ENCODE results near the gene NBPF19. TPM values are rescaled to one million over a fixed set of nuclear protein-coding genes. Genes with fewer than 3 reads are reported as not detected.
"Not testable (repeated sequence)": the region's sequence is repeated elsewhere in the genome, so short reads cannot be mapped to it uniquely, and the experiment has no call there.

Gene NBPF19
- total RNA-seq (2014; rRNA removed; shearing (Covaris generic)), result 5.7 and 7.9 TPM in 2 replicates
- polyA plus RNA-seq (2014; cell fraction: nucleus; rRNA removed), result 10.6 and 14.4 TPM in 2 replicates

- not testable (repeated sequence) for DNase-seq (ENCODE audit: extremely low read depth, low read depth)
Measured at GRCh38 chr1:149474745-149475144, at the start of gene NBPF19. Gene NBPF19, plus strand, starts transcription at chr1:149475045. Its CDS starts 888 bp downstream, at chr1:149475933.

GRCh38 chr1:149428317-149428716, 46.5 kb upstream of the NBPF19 start:
- DNase-seq (ENCODE audit: extremely low read depth, low read depth), result not testable (repeated sequence)

- DNase-seq (ENCODE audit: extremely low read depth, low read depth), result not testable (repeated sequence)
Measured at GRCh38 chr1:149445451-149445850, 29.4 kb upstream of the NBPF19 start.

- not testable (repeated sequence) for DNase-seq (ENCODE audit: extremely low read depth, low read depth)
Measured at GRCh38 chr1:149452196-149452595, 22.6 kb upstream of the NBPF19 start.

GRCh38 chr1:149452652-149453051, 22.2 kb upstream of the NBPF19 start:
- DNase-seq (ENCODE audit: extremely low read depth, low read depth), result not testable (repeated sequence)

- DNase-seq (ENCODE audit: extremely low read depth, low read depth), result peak; percentile 91
Measured at GRCh38 chr1:149558350-149558825, 83.5 kb downstream of the NBPF19 start.

- DNase-seq (ENCODE audit: extremely low read depth, low read depth), result not testable (repeated sequence)
Measured at GRCh38 chr1:149561806-149562205, 87.0 kb downstream of the NBPF19 start.

- not testable (repeated sequence) for DNase-seq (ENCODE audit: extremely low read depth, low read depth)
Measured at GRCh38 chr1:149565485-149565884, 90.6 kb downstream of the NBPF19 start.

GRCh38 chr1:149572763-149573162, 97.9 kb downstream of the NBPF19 start:
- DNase-seq (ENCODE audit: extremely low read depth, low read depth), result not testable (repeated sequence)

- not testable (repeated sequence) for DNase-seq (ENCODE audit: extremely low read depth, low read depth)
Measured at GRCh38 chr1:149585592-149585991, 110.7 kb downstream of the NBPF19 start.

Other genes with a start within 250 kb of the NBPF19 start
- gene PPIAL4C, start 108.8 kb downstream of the NBPF19 start, total RNA-seq (2014; rRNA removed; shearing (Covaris generic)), result not detected in 2 replicates

Data from NCI-H460 (cell line).